HG03571 (cell line): ENCODE measurements around the gene BCL2L13.
"Not testable (repeated sequence)": the region's sequence is repeated elsewhere in the genome, so short reads cannot be mapped to it uniquely, and the experiment has no call there.

ENCODE experiments used
- ATAC-seq: cut with Tn5 transposase; IDR thresholded peaks from one replicate; pipeline ENCODE4 v1.9.1; 2021; ENCODE audit not compliant: unreplicated experiment

Gene BCL2L13

GRCh38 chr22:17634696-17635095 is 3.9 kb upstream of the BCL2L13 start:
- ATAC-seq, result no peak

- not testable (repeated sequence) for ATAC-seq
Measured at GRCh38 chr22:17636850-17637249, 1.7 kb upstream of the BCL2L13 start.

DNA sequence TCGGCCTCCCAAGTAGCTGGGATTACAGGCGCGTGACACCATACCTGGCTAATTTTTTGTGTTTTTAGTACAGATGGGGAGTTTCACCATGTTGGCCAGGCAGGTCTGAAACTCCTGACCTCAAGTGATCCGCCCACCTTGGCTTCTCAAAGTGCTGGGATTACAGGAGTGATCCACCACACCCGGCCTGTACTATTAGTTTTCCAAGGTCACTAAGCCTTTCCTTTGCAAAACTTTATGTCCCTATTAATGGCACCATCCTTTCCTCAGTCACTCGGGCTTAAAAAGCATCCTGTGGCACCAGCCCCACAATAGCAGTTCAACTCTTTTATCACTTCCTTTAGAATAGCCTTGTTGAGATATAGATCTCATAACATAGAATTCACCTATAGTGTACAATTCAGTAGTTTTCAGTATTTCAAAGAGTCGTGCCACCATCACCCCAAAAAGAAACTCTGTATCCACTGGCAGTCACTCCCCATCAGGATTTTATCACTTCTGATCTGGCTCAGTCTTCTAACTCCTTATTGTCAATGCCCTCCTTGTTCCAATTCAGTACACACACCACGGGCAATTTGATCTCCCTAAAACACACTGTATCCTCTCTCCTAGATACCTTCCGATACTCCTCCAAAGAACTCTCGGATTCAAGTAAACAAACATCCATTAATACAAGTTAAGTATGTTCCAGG is 921 bp upstream of the BCL2L13 start:
- no peak for ATAC-seq

DNA sequence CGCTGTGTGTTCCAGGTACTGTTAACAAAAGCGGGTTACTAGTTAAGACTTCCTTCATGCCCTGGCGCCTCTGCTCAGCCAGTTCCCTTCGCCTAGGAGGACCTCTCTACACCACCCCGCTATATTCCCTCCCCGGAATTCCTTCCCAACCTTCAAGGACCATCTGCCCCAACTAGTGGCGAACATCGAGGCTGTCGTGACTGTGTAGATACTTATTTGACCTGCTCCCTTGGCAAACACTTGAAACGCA is 450 bp upstream of the BCL2L13 start:
- peak; percentile 23 for ATAC-seq

- ATAC-seq, result peak; percentile 16
Measured at GRCh38 chr22:17639247-17639741, 737 bp downstream of the BCL2L13 start.

GRCh38 chr22:17641269-17641668 is 2.7 kb downstream of the BCL2L13 start:
- ATAC-seq, result no peak

DNA sequence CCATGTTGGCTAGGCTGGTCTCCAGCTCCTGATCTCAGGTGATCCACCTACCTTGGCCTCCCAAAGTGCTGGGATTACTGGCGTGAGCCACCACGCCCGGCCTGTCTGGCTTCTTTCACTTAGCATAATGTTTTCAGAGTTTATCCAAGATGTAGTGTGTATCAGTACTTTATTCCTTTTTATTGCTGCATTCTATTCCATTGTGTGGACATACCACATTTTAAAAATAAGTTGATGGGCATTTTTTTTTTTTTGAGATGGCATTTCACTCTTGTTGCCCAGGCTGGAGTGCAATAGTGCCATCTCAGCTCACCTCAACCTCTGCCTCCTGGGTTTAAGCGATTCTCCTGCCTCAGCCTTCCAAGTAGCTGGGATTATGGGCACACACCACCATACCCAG is 3.8 kb downstream of the BCL2L13 start:
- not testable (repeated sequence) for ATAC-seq

DNA sequence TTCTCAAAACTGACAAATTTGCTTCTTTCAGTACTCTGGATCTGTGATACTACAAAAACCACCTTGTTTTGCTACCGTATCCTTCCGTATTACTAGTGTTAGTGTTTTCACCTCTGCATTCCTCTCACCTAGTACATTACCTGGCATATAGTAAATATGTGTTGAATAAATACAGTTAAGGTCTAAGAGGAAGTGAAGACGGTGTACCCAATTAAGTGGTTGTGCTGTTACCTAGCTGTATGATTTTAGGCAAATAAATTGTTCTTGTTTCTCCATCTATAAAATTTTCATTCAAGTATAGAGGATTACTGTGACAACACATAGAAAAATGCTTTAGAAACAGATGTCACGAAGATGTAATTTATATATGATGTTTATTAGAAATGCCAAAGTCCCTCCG is 8.9 kb downstream of the BCL2L13 start:
- no peak for ATAC-seq

DNA sequence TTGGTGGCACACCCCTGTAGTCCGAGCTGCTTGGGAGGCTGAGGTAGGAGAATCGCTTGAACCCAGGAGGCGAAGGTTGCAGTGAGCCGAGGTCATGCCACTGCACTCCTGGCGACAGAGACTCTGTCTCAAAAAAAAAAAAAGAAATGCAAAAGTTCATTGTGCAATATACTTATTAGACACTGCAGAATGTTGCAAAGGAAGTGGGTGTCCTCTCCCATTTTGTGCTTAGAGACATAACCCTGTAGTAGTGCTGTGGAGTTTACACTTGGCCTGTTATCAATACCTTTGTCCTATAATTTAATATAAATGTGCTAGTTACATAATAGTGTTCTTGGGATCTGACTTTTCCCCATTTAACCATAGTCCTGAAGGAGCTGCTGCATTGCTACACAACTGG is 9.4 kb downstream of the BCL2L13 start:
- no peak for ATAC-seq

DNA sequence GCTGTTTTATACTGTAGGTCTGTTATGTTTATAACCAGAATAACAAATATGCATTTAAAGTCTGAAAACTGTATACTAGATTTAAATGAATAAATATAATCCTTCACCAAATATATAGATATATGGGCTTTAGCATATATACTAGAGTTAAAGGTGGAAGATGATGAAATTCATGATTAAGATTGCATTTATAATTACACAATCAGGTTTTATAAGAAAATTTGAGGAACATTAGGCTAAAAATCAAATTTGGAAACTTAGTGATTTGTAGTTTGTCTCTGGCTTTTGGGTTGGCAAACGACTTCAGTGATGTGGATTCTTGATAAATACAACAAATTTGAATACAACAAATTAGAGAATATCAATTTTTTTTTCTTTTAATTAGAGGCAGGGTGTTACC is 10.0 kb downstream of the BCL2L13 start:
- no peak for ATAC-seq

DNA sequence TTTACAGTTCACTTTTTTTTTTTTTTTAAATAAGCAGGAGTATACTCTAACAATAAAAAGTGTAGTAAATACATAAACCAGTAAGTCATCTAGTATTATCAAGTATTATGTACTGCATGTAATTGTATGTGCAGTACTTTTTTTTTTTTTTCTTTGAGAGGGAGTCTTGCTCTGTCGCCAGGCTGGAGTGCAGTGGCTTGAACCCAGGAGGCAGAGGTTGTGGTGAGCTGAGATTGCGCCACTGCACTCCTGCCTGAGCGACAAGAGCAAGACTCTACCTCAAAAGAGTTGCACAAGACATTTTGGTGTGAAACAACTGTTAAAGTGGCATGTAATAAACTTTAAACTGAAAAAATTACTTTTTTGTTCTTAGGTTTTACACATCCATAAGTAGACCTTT is 16.7 kb downstream of the BCL2L13 start:
- no peak for ATAC-seq

DNA sequence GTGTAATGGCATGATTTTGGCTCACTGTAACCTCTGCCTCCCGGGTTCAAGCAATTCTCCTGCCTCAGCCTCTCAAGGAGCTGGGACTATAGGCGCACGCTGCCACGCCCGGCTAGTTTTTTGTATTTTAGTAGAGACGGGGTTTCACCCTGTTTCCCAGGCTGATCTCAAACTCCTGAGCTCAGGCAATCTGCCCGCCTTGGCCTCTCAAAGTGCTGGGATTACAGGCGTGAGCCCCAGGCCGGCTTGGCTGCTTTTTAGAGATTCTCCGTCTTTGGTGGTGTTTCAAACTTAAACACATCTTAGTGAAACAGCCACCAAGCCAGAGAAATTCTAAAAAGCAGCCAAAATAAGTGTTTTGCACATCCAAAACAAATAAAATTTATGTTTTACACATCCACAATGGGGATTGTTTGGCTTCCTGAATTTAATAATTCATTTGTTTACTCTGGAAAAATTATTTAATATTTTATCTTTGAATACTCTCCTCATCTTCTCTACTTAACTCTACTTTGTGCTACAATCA is 18.4 kb downstream of the BCL2L13 start:
- no peak for ATAC-seq

- ATAC-seq, result no peak
Measured at GRCh38 chr22:17664414-17665055, 26.0 kb downstream of the BCL2L13 start.

DNA sequence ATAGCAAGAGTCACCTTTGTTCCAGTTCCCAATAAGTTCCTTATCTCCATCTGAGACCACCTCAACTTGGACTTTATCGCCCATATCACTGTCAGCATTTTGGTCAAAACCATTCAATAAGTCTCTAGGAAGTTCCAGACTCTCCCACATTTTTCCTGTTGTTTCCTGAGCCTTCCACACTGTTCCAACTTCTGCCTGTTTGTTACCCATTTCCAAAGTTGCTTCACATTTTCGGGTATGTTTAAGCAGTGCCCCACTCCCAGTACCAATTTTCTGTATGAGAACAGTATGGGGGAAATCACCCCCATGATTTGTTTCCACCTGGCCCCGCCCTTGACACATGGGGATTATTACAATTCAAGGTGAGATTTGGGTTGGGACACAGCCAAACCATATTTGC is 26.7 kb downstream of the BCL2L13 start:
- ATAC-seq, result no peak

GRCh38 chr22:17665854-17666253 is 27.3 kb downstream of the BCL2L13 start:
- no peak for ATAC-seq

GRCh38 chr22:17671521-17672092 is 33.0 kb downstream of the BCL2L13 start:
- not testable (repeated sequence) for ATAC-seq

DNA sequence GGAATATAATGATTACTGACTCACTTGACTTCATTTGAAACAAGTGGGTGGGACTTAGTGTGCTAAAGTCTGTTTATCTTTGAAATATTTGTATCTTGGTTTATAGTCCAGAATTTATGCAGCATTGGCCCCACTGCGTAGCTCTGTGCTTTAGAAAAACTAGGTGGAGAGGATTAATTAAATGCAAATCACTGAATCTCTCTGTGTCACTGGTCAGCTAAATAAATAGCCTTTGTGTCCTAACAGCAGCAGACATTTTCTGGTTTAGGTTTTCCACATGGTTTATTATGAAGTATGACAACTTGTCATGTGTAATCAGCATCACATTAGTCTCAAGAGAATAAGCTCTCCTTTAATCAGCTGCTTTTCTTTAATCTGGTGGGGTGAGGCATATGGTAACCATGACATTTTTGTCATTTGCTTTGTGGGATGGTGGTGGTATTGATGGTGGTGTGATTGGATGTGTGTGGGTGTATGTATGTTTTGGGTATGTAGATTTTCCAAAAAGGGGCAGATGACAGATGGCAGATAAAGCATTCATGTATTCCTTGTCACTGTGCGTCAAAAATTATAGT is 33.9 kb downstream of the BCL2L13 start:
- ATAC-seq, result no peak

DNA sequence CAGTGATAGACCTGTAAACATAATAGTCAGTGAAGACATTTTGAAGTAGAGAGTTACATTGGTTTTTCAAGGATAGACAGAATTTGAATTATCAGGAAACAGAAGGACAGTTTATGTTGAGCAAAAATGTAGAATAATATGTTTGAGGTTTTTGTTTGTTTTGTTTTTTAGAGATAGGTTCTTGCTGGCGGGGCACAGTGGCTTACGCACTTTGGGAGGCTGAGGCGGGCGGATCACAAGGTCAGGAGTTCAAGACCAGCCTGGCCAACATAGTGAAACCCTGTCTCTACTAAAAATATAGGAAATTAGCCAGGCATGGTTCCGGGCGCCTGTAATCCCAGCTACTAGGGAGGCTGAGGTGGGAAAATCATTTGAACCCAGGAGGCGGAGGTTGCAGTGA is 35.6 kb downstream of the BCL2L13 start:
- ATAC-seq, result no peak

- ATAC-seq, result no peak
Measured at GRCh38 chr22:17675584-17675983, 37.0 kb downstream of the BCL2L13 start.

DNA sequence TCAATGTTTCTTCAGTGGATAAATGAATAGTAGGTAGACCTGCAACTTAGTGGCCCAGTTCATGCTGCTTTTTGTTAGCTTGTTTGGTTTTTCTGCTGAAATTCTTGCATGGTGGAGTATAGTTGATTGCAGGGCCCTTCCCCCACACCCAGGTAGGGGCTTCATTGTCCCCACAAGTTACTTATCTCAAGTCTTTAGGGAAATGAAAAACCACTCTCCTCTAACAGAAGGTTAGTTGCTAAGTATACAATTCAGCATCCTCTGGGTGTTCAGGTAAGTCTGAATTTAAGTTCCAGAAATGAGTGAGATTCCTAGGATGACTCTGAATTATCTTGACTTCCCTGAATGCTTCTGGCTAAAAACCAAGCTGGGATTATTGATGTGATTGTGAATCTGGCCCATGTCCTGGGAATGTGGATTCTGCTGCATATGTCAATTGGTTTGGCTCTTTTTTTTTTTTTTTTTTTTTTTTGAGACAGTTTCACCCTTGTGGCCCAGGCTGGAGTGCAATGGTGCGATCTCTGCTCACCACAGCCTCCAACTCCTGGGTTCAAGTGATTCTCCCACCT is 40.3 kb downstream of the BCL2L13 start:
- ATAC-seq, result no peak

DNA sequence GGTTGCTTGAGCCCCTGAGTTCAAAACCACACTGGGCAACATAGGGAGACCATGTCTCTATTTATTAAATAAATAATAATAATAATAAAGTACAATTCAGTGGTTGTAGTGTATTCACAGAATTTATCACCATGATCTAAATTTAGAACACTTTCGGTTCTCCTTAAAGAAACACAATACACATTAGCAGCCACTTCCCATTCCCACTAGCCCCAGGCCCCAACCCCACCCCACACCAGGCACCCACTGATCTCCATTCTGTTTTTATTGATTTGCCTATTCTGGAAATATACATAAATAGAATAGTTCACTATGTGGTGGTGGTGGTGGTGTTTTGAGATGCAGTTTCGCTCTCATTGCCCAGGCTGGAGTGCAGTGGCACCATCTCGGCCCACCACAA is 45.7 kb downstream of the BCL2L13 start:
- no peak for ATAC-seq

- ATAC-seq, result no peak
Measured at GRCh38 chr22:17692841-17693240, 54.3 kb downstream of the BCL2L13 start.
